ENCODE data around the gene BDKRB2.

Gene BDKRB2

GRCh38 chr14:96204151-96205058, at the start of gene BDKRB2:
TSS of gene BDKRB2 (plus strand) at chr14:96204839. CDS start at chr14:96237108, 32,269 bp downstream.
- TF ChIP-seq, protein P1, sequence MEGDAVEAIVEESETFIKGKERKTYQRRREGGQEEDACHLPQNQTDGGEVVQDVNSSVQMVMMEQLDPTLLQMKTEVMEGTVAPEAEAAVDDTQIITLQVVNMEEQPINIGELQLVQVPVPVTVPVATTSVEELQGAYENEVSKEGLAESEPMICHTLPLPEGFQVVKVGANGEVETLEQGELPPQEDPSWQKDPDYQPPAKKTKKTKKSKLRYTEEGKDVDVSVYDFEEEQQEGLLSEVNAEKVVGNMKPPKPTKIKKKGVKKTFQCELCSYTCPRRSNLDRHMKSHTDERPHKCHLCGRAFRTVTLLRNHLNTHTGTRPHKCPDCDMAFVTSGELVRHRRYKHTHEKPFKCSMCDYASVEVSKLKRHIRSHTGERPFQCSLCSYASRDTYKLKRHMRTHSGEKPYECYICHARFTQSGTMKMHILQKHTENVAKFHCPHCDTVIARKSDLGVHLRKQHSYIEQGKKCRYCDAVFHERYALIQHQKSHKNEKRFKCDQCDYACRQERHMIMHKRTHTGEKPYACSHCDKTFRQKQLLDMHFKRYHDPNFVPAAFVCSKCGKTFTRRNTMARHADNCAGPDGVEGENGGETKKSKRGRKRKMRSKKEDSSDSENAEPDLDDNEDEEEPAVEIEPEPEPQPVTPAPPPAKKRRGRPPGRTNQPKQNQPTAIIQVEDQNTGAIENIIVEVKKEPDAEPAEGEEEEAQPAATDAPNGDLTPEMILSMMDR (IDR thresholded peaks at IDR 0.05; ENCODE audit: borderline replicate concordance, control extremely low read depth, extremely low read depth, insufficient read depth, missing control alignments): no peak
- in situ Hi-C loops (cut with MboI; ENCODE audit: low sequenced_read_pairs, unreplicated experiment): no loop called here
- DNase-seq (ENCODE audit: low spot score): peak; percentile 64

GRCh38 chr14:96154900-96155299, 49.7 kb upstream of the BDKRB2 start:
- TF ChIP-seq, protein P1 (IDR thresholded peaks at IDR 0.05; ENCODE audit: borderline replicate concordance, control extremely low read depth, extremely low read depth, insufficient read depth, missing control alignments): no peak
- in situ Hi-C loops (cut with MboI; ENCODE audit: low sequenced_read_pairs, unreplicated experiment): no loop called here
- DNase-seq (ENCODE audit: low spot score): no peak

DNA sequence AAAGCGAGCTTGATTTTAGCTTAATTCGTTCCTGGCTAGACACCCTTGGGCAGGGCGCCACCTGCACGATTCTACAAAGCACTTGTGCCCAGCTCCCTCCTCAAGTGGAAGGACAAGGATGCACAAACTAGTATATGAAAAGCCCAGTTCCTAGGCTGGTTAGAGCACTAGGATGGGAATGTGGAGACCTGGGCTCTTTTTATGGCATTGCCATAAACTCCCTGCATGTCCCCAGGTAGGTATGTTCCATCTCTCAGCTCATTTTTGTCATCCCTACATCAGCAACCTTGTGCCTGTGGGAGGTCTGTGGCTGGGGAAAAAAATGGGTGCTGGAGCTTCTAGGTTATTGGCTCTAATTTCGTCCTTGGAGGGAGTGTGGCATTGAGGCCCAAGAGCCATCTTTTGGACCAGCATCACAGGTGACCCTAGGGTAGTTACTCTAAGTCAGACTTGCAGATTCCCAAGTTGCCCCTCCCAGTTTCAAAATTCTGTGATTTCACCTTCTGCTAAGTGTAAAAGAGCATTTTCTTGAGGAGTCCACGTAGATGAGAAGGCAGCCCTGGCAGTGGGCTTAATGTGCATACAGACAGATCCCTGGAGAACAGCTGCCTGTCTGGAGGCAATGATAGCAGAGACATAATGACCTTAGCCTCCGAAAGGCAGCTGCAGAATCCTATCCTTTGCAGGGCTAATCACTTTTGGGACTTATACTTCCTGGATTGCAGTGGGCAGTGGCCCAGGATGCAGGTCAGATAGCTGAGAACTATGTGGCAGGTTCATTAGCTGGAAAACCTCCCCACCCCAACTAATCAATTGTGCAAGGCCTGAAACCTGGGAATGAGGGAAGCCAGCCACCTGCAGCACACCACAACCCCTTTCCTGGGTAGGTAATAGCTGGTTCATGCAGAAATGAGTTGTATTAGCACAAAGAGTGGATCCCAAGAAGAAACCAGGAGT, 47.6 kb upstream of the BDKRB2 start:
- no peak for DNase-seq (ENCODE audit: low spot score)
- in situ Hi-C loops (cut with MboI; ENCODE audit: low sequenced_read_pairs, unreplicated experiment): no loop called here
- TF ChIP-seq, protein P1 (IDR thresholded peaks at IDR 0.05; ENCODE audit: borderline replicate concordance, control extremely low read depth, extremely low read depth, insufficient read depth, missing control alignments): no peak

DNA sequence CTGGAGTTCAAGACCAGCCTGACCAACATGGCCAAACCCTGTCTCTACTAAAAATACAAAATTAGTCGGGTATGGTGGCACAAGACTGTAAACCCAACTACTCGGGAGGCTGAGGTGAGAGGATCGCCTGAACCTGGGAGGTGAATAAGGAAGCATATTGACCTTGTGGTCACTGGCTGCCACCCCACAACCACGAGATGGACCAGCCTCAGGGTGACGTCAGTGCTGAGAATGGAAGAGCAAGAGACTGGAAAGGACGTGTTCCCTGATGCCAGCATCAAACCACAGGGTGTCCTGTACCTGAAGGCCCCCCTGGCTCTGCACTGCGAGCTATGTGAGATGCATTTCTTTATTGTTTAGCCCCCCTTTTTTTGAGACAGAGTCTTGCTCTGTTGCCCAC, 45.9 kb upstream of the BDKRB2 start:
- TF ChIP-seq, protein P1 (IDR thresholded peaks at IDR 0.05; ENCODE audit: borderline replicate concordance, control extremely low read depth, extremely low read depth, insufficient read depth, missing control alignments): no peak
- no peak for DNase-seq (ENCODE audit: low spot score)
- in situ Hi-C loops (cut with MboI; ENCODE audit: low sequenced_read_pairs, unreplicated experiment): no loop called here

DNA sequence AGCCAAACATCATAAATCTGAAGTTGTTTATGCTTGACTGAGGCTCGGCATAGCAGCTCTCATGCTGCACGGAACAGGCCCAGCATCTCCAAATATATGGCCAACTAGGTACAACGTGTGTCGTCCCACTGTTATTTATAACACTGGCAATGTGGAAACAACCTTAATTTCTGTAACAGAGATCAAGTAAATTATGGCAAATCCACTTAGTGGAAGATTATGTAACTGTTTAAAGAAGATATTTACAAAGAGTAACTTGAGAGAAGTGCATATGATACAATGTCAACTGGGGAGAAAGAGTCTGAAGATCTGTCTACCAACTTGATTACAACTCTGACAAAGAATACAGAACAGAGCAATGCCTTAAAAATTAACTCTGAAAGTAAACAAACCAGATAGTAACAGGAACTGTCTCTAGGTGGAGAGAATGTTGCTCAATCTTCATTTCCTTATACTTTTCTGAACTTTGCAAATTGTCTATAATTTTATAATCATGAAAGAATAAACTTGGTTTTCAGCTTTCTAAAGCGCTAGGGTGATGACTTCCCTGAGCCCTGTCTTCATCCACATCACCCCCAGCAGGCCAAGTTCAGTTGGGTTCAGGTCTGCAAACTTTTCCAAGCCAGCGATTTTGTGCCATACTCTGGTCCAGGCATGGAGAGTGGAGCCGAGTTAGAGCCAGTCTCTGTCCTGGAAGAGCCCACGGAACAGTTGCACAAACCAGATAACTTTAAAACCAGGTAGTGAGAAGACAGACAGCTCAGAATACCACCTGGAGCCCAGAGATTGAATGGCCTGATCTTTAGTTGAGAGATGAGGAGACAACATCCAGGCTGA, 44.3 kb upstream of the BDKRB2 start:
- in situ Hi-C loops (cut with MboI; ENCODE audit: low sequenced_read_pairs, unreplicated experiment): no loop called here
- TF ChIP-seq, protein P1 (IDR thresholded peaks at IDR 0.05; ENCODE audit: borderline replicate concordance, control extremely low read depth, extremely low read depth, insufficient read depth, missing control alignments): no peak
- no peak for DNase-seq (ENCODE audit: low spot score)
